GM12878 (cell line): ENCODE measurements around the gene ATP2C1. TPM values are rescaled to one million over a fixed set of nuclear protein-coding genes. Genes with fewer than 3 reads are reported as not detected.
A peak's percentile ranks its signal among the peaks of the same experiment; 100 is the strongest.

Experiments
- ATAC-seq: fragments of 200-7000 bp; cut with Tn5 transposase; 3 replicates; pipeline ENCODE4 v1.9.1; 2020; ENCODE audit warnings: mild to moderate bottlenecking, moderate library complexity
- BruUV-seq: library from RNA; stranded (reverse); fragments of 400-500 nt; replicated peaks from 2 replicates; lab custom pipeline; 2021; lab: Mats Ljungman, UMichigan
- CTCF ChIA-PET: fragments of 300-600 bp; sonication (Branson Sonifier 250); formaldehyde crosslinking; extraction: SDS; loops from one replicate; lab custom pipeline; 2021; ENCODE audit warnings: inconsistent platforms; lab: Yijun Ruan, JAX
- POLR2A ChIA-PET: fragments of 350-600 bp; formaldehyde crosslinking; extraction: SDS; loops from one replicate; lab custom pipeline; 2021; ENCODE audit warnings: inconsistent platforms; lab: Charles Lee
- RAD21 ChIA-PET: fragments of 300-600 bp; sonication (Branson Sonifier 250); formaldehyde crosslinking; loops from one replicate; lab custom pipeline; 2023; ENCODE audit warnings: antibody characterized with exemption; ENCODE audit not compliant: unreplicated experiment; lab: Charles Lee
- SMC1A ChIA-PET: fragments of 300-600 bp; sonication (Branson Sonifier 250); formaldehyde crosslinking; loops from one replicate; lab custom pipeline; 2023; ENCODE audit not compliant: unreplicated experiment, uncharacterized antibody; lab: Charles Lee
- DNase-seq: peaks from one replicate; pipeline ENCODE4 v3.0.0-alpha.2; 2011; ENCODE audit warnings: low read depth, low spot score
- FAIRE-seq: peaks from 3 replicates; lab custom pipeline; 2011; peaks lifted over from hg19 to GRCh38; lab: Jason Lieb, UNC
- H2AFZ ChIP-seq: 2 replicates; pipeline ENCODE4 v1.6.0; 2011; ENCODE audit warnings: low read depth, low read length, control low read depth; ENCODE audit not compliant: control insufficient read depth
- H3K27ac ChIP-seq: 2 replicates; pipeline ENCODE4 v1.5.1; 2011; ENCODE audit warnings: control low read depth; ENCODE audit not compliant: control insufficient read depth, insufficient read depth
- H3K27me3 ChIP-seq, 2 experiments: replicated peaks in 1 of 2; 2 replicates each; pipeline versions ENCODE4 v1.6.0 to v1.6.1; 2011; ENCODE audit warnings: low read length in 1 of 2; ENCODE audit not compliant: control insufficient read depth in 2 of 2, insufficient read depth in 2 of 2
- H3K36me3 ChIP-seq, 2 experiments: 2 replicates each; pipeline ENCODE4 v1.5.1; 2011; ENCODE audit warnings: low read length in 1 of 2; ENCODE audit not compliant: control insufficient read depth in 2 of 2, insufficient read depth in 2 of 2
- H3K4me1 ChIP-seq: 2 replicates; pipeline ENCODE4 v1.6.1; 2011; ENCODE audit warnings: mild to moderate bottlenecking, low read length, moderate library complexity, mixed read lengths; ENCODE audit not compliant: control insufficient read depth, insufficient read depth
- H3K4me2 ChIP-seq: 2 replicates; pipeline ENCODE4 v1.6.0; 2011; ENCODE audit warnings: control low read depth; ENCODE audit not compliant: control insufficient read depth, insufficient read depth
- H3K4me3 ChIP-seq: fragments of 200-600 bp; sonication (generic); 2 replicates; pipeline ENCODE4 v1.5.1; 2016
- H3K79me2 ChIP-seq: 2 replicates; pipeline ENCODE4 v1.6.0; 2011; ENCODE audit warnings: low read length; ENCODE audit not compliant: control insufficient read depth, insufficient read depth
- H3K9ac ChIP-seq: 2 replicates; pipeline ENCODE4 v1.8.0; 2011; ENCODE audit warnings: low read length, control low read depth, mixed read lengths; ENCODE audit not compliant: control insufficient read depth, insufficient read depth
- H3K9me3 ChIP-seq: replicated peaks from 3 replicates; pipeline ENCODE4 v1.5.1; 2011; ENCODE audit warnings: mild to moderate bottlenecking, low read length; ENCODE audit not compliant: control insufficient read depth, insufficient read depth
- H4K20me1 ChIP-seq: 2 replicates; pipeline ENCODE4 v1.6.0; 2011; ENCODE audit not compliant: control insufficient read depth, insufficient read depth
- CHD2 ChIP-seq: IDR thresholded peaks from 2 replicates; pipeline ENCODE4 v1.6.1; 2011; ENCODE audit warnings: low read depth, low read length, improper control_type of control experiment, borderline replicate concordance
- MXI1 ChIP-seq: fragments of 150-350 bp; IDR thresholded peaks from 2 replicates; pipeline ENCODE4 v1.6.1; 2011; ENCODE audit warnings: low read depth, mild to moderate bottlenecking, inconsistent platforms, low read length, improper control_type of control experiment
- RB1 ChIP-seq: fragments of 450-650 bp; formaldehyde crosslinking; IDR thresholded peaks from 2 replicates; pipeline ENCODE4 v1.6.1; 2017; ENCODE audit warnings: mild to moderate bottlenecking, borderline replicate concordance
- SRF ChIP-seq, 2 experiments: IDR thresholded peaks; 2 replicates each; pipeline ENCODE4 v1.6.1; 2011; ENCODE audit warnings: low read depth in 2 of 2, low read length in 2 of 2, mild to moderate bottlenecking in 1 of 2, moderate library complexity in 1 of 2
- TAF1 ChIP-seq: IDR thresholded peaks from 2 replicates; pipeline ENCODE4 v1.6.1; 2011; ENCODE audit warnings: mild to moderate bottlenecking, low read depth, low read length, borderline replicate concordance
- TBL1XR1 ChIP-seq: IDR thresholded peaks from 2 replicates; pipeline ENCODE4 v1.6.1; 2012; ENCODE audit warnings: low read depth, low read length, improper control_type of control experiment
- WGBS: methylation state at CpG from one replicate; pipeline ENCODE4 v1.1.6; 2016; ENCODE audit warnings: low lambda C conversion rate; ENCODE audit not compliant: insufficient replicate concordance, insufficient coverage; ENCODE audit errors: missing lambda C conversion rate; 5-methylcytosine and 5-hydroxymethylcytosine counted together
- in situ Hi-C: fragments of 300-500 bp; cut with MboI; formaldehyde crosslinking; loops from 9 replicates; pipeline ENCODE4 v1.14.3; 2018; ENCODE audit warnings: mixed read lengths
- intact Hi-C: fragments of 100-400 bp; cut with micrococcal nuclease; formaldehyde crosslinking; loops from one replicate; pipeline ENCODE4 v1.14.2; 2022; ENCODE audit not compliant: unreplicated experiment
- polyA plus RNA-seq, 11 experiments: library from polyadenylated mRNA; depleted of rRNA in 4 of 11; unstranded in 6 of 11; stranded (reverse) in 5 of 11; fragments of >200 nt; fragmentation: Nextera tagmentation in 4 of 11; fragmentation: Illumina TruSeq in 1 of 11; extraction: Ambion mirVana in 4 of 11; extraction: Trizol in 1 of 11; gene quantifications; 1 replicate in 1 of 11; 2 replicates in 10 of 11; pipeline versions ENCODE4 v1.2.1 to v1.2.3, GENCODE V29; 2011 to 2016; ENCODE audit warnings: inconsistent platforms in 2 of 11, missing spikeins in 2 of 11, low read depth in 1 of 11
- total RNA-seq, 4 experiments: library from RNA; depleted of rRNA in 3 of 4; stranded (reverse); fragments of >200 nt in 3 of 4; fragmentation: Illumina TruSeq in 1 of 4; extraction: Trizol in 1 of 4; gene quantifications; 2 replicates each; pipeline versions ENCODE4 v1.2.1 to v1.2.3, GENCODE V29; 2013 to 2021

The ATP2C1 gene
- total and polyA plus RNA-seq, 10 of the 15 experiments (the other 5 are each of a cell fraction or from before 2014, with no cell fraction given) = 20.6 to 116 (median 55.1) TPM

DNA sequence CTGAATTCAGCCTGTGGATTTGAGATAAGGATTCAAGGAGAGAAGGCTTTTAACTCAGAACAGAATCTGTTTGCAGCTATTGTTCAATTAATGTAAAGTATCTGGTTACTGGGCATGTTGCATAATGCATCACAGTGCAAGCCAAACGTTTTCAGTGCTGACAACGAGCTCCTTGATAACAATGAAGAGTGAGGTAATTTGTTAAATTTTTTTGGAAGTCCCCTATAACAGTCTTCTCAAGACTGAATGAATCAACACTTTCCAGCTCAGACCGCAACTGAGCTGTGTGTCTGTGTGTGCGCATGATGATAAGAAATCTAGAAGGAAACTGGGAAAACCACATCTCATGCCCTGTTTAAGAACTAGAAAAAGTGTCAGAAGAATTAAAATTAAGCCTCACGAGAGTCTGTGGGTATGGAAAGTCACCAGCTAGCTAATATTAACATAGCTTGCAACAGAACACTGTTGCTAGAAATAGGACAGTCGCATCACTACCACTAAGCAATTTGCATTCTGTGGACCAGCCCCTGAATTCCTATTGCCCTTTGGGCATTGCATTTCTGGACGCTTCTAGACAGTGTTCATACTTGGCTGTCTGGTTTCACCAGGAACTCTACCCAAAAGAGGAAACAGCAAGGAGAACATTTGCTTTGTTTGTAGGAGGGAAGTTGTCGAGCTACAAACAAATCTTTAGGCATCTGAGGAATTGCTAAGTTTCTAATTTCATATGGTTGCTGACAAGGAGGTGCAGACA lies 43.7 kb upstream of the ATP2C1 start (continued):
- TF ChIP-seq CHD2 (peak; percentile 81; the same call in 1 of the 2 replicates), TAF1 (peak; percentile 69; the same call in 1 of the 2 replicates), RB1 (no peak), SRF (IDR thresholded peaks at IDR 0.05; ENCODE audit: low read depth in 2 of 2, low read length in 2 of 2) (0 out of 4 replicates have a peak, but pooled peaks of 1 of the 2 experiments have one; percentile 30)

GRCh38 chr3:130850843-130851242 lies 43.0 kb upstream of the ATP2C1 start:
- DNase-seq (no peak), FAIRE-seq (no peak), ATAC-seq (no peak)
- ChIA-PET RAD21 (interaction anchor here (2.1 to 7.2 kb wide), 5 partner anchors 9 to 103 kb away, joined by 11 to 81 read pairs (median 29); partner anchors contain the start of genes ATP2C1 and PIK3R4), POLR2A (interaction anchor here (1.6 to 4.5 kb wide), 3 partner anchors 8 to 45 kb away, joined by 14 to 47 read pairs (median 22); partner anchors contain the start of gene ATP2C1), CTCF (interaction anchor here (0.9 to 4.9 kb wide), 4 partner anchors 9 to 91 kb away, joined by 4 to 54 read pairs (median 26); partner anchors contain the start of gene ATP2C1), SMC1A (interaction anchor here (0.6 to 9.7 kb wide), 8 partner anchors 9 to 578 kb away, joined by 3 to 144 read pairs (median 6); partner anchors contain the start of gene ATP2C1)
- H3K27me3 ChIP-seq = no peaks in the 10 kb centered on the region
- H3K79me2 ChIP-seq = peaks cover 53% of the 10 kb centered on the region
- peak overlapping the region; percentile 88 for H3K27ac ChIP-seq
- peak overlapping the region; percentile 73 for H3K4me3 ChIP-seq
- no peak for TF ChIP-seq TBL1XR1
- TF ChIP-seq MXI1 = 0 out of 2 replicates have a peak, but pooled peaks have one; percentile 18
- intact Hi-C loops (loop anchor here (1.0 to 2.0 kb wide), 3 partner anchors 42 to 92 kb away; no protein-coding TSS in a partner anchor), in situ Hi-C loops (no loop called here)
- WGBS = 9% methylated on average over 7 of the region's 7 CpGs
- peak overlapping the region; percentile 95 for H3K4me2 ChIP-seq
- peaks cover 14% of the 10 kb centered on the region for H3K4me1 ChIP-seq
- no peaks in the 10 kb centered on the region for H3K9me3 ChIP-seq
- TSS peak; percentile 73 for BruUV-seq
- H3K36me3 ChIP-seq = no peaks in the 10 kb centered on the region
- H3K9ac ChIP-seq = peak overlapping the region; percentile 77
- H2AFZ ChIP-seq = peak overlapping the region; percentile 65
- H4K20me1 ChIP-seq = no peaks in the 10 kb centered on the region
